ENCODE data around the gene GSTK1.

GRCh38 chr7:143250199-143250598, 13.0 kb upstream of the GSTK1 start:
- TF ChIP-seq HDAC2 (IDR thresholded peaks at IDR 0.05; ENCODE audit: borderline replicate concordance in 1 of 2, low read depth in 2 of 2, low read length in 2 of 2) (no peak), CTCF (IDR thresholded peaks at IDR 0.05; ENCODE audit: control extremely low read depth in 1 of 3, insufficient read depth in 1 of 3, low read depth in 1 of 3, low read length in 3 of 3) (no peak), SP2 (IDR thresholded peaks at IDR 0.05; ENCODE audit: low read length) (no peak), KDM1A (IDR thresholded peaks at IDR 0.05; ENCODE audit: borderline replicate concordance, low read length) (no peak), MAX (IDR thresholded peaks at IDR 0.05) (no peak)
